ENCODE measurements around the gene TRAF3IP1. TPM values are rescaled to one million over a fixed set of nuclear protein-coding genes. Genes with fewer than 3 reads are reported as not detected.
A peak's percentile ranks its signal among the peaks of the same experiment; 100 is the strongest.

Gene TRAF3IP1
- total and polyA plus RNA-seq, 2 of the 13 experiments (the other 11 are each of a cell fraction or from before 2014, with no cell fraction given) = 4.1 to 12.9 TPM

DNA sequence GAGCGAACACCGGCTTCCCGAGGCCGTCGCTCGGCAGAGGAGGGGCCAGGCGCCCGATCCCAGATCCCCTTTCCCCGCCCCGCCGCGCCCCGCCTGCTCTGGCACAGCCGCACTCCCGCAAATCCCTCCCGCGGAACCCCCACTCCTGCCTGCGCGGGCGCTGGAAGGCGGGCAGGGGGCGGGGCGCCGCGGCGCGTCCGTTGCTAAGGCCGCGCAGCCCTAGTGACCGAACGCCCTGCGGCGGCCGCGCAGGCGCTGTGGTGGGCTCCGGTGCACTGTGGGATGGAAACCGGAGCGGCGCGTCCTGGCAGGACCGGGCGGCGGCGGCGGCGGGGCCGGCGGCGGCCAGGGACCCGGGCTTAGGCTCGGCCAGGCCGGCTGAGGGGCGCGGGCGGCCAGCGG lies at the start of gene TRAF3IP1 (continued):
- TF ChIP-seq, protein P1, sequence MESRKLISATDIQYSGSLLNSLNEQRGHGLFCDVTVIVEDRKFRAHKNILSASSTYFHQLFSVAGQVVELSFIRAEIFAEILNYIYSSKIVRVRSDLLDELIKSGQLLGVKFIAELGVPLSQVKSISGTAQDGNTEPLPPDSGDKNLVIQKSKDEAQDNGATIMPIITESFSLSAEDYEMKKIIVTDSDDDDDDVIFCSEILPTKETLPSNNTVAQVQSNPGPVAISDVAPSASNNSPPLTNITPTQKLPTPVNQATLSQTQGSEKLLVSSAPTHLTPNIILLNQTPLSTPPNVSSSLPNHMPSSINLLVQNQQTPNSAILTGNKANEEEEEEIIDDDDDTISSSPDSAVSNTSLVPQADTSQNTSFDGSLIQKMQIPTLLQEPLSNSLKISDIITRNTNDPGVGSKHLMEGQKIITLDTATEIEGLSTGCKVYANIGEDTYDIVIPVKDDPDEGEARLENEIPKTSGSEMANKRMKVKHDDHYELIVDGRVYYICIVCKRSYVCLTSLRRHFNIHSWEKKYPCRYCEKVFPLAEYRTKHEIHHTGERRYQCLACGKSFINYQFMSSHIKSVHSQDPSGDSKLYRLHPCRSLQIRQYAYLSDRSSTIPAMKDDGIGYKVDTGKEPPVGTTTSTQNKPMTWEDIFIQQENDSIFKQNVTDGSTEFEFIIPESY (CRISPR knock-in tag; IDR thresholded peaks at IDR 0.05) = peak; percentile 42; the same call in 1 of the 2 replicates
- TF ChIP-seq HOXA5 (CRISPR knock-in tag; IDR thresholded peaks at IDR 0.05) = no peak; the same call in 1 of the 2 replicates
- TF ChIP-seq, protein P2, sequence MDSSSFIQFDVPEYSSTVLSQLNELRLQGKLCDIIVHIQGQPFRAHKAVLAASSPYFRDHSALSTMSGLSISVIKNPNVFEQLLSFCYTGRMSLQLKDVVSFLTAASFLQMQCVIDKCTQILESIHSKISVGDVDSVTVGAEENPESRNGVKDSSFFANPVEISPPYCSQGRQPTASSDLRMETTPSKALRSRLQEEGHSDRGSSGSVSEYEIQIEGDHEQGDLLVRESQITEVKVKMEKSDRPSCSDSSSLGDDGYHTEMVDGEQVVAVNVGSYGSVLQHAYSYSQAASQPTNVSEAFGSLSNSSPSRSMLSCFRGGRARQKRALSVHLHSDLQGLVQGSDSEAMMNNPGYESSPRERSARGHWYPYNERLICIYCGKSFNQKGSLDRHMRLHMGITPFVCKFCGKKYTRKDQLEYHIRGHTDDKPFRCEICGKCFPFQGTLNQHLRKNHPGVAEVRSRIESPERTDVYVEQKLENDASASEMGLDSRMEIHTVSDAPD (CRISPR knock-in tag; IDR thresholded peaks at IDR 0.05) = 0 out of 2 replicates have a peak, but pooled peaks have one; percentile 31
- TF ChIP-seq, protein P3, sequence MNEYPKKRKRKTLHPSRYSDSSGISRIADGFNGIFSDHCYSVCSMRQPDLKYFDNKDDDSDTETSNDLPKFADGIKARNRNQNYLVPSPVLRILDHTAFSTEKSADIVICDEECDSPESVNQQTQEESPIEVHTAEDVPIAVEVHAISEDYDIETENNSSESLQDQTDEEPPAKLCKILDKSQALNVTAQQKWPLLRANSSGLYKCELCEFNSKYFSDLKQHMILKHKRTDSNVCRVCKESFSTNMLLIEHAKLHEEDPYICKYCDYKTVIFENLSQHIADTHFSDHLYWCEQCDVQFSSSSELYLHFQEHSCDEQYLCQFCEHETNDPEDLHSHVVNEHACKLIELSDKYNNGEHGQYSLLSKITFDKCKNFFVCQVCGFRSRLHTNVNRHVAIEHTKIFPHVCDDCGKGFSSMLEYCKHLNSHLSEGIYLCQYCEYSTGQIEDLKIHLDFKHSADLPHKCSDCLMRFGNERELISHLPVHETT (CRISPR knock-in tag; conservative IDR thresholded peaks at IDR 0.05) = no peak
- TF ChIP-seq, protein P4, sequence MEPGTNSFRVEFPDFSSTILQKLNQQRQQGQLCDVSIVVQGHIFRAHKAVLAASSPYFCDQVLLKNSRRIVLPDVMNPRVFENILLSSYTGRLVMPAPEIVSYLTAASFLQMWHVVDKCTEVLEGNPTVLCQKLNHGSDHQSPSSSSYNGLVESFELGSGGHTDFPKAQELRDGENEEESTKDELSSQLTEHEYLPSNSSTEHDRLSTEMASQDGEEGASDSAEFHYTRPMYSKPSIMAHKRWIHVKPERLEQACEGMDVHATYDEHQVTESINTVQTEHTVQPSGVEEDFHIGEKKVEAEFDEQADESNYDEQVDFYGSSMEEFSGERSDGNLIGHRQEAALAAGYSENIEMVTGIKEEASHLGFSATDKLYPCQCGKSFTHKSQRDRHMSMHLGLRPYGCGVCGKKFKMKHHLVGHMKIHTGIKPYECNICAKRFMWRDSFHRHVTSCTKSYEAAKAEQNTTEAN (CRISPR knock-in tag; conservative IDR thresholded peaks at IDR 0.05) = 0 out of 2 replicates have a peak, but pooled peaks have one; percentile 26
- no peak for TF ChIP-seq THAP9 (CRISPR knock-in tag; IDR thresholded peaks at IDR 0.05; ENCODE audit: borderline replicate concordance)
- 0 out of 2 replicates have a peak, but pooled peaks have one; percentile 32 for TF ChIP-seq POLR2G (IDR thresholded peaks at IDR 0.05; ENCODE audit: low read depth, low read length)
- peak; percentile 36; the same call in 1 of the 2 replicates for TF ChIP-seq ZBTB38 (CRISPR knock-in tag; IDR thresholded peaks at IDR 0.05)
- TF ChIP-seq, protein P5, sequence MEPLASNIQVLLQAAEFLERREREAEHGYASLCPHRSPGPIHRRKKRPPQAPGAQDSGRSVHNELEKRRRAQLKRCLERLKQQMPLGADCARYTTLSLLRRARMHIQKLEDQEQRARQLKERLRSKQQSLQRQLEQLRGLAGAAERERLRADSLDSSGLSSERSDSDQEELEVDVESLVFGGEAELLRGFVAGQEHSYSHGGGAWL (CRISPR knock-in tag; IDR thresholded peaks at IDR 0.05) = no peak; the same call in 1 of the 2 replicates
- peak; percentile 79 for TF ChIP-seq HNRNPLL (IDR thresholded peaks at IDR 0.05; ENCODE audit: low read depth, low read length, poor library complexity, severe bottlenecking)
- TF ChIP-seq, protein P6, sequence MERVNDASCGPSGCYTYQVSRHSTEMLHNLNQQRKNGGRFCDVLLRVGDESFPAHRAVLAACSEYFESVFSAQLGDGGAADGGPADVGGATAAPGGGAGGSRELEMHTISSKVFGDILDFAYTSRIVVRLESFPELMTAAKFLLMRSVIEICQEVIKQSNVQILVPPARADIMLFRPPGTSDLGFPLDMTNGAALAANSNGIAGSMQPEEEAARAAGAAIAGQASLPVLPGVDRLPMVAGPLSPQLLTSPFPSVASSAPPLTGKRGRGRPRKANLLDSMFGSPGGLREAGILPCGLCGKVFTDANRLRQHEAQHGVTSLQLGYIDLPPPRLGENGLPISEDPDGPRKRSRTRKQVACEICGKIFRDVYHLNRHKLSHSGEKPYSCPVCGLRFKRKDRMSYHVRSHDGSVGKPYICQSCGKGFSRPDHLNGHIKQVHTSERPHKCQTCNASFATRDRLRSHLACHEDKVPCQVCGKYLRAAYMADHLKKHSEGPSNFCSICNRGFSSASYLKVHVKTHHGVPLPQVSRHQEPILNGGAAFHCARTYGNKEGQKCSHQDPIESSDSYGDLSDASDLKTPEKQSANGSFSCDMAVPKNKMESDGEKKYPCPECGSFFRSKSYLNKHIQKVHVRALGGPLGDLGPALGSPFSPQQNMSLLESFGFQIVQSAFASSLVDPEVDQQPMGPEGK (CRISPR knock-in tag; IDR thresholded peaks at IDR 0.05) = peak; percentile 84; the same call in 1 of the 2 replicates
- peak; percentile 69 for TF ChIP-seq SKI (IDR thresholded peaks at IDR 0.05; ENCODE audit: partially characterized antibody)
- TF ChIP-seq AKAP8 (CRISPR knock-in tag; IDR thresholded peaks at IDR 0.05) = peak; percentile 23; the same call in 1 of the 2 replicates
- TF ChIP-seq RFX1 (IDR thresholded peaks at IDR 0.05) = peak; percentile 97
- TF ChIP-seq IRF9 (CRISPR knock-in tag; IDR thresholded peaks at IDR 0.05; ENCODE audit: borderline replicate concordance) = peak; percentile 49; the same call in 1 of the 2 replicates
